GM18511 (cell line): Measurements from ENCODE around the gene KBTBD3.
A peak's percentile ranks its signal among the peaks of the same experiment; 100 is the strongest.
"Not testable (repeated sequence)": the region's sequence is repeated elsewhere in the genome, so short reads cannot be mapped to it uniquely, and the experiment has no call there.

Source experiments
- ATAC-seq: cut with Tn5 transposase; IDR thresholded peaks from one replicate; pipeline ENCODE4 v1.9.1; 2021; ENCODE audit warnings: mild to moderate bottlenecking, moderate library complexity; ENCODE audit not compliant: unreplicated experiment

KBTBD3 gene

DNA sequence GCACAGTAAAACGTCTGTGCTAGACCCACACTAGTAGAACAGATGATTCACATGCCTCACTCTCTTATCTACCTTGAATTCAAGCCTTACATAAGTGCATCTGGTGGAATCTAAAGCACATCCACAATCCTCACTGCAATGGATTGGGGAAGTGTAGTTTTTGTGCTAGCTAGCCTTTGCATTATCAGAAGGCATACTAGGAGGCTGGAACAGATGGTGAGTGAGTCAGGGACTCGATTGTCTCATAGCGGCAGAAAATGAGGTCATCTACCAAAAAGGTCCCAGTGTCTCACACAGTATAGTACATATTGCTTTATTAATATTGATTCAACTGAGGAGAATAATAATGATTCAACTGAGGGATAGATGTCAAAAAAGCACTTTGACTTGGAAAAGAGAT is 64.4 kb downstream of the KBTBD3 start:
- ATAC-seq = no peak

DNA sequence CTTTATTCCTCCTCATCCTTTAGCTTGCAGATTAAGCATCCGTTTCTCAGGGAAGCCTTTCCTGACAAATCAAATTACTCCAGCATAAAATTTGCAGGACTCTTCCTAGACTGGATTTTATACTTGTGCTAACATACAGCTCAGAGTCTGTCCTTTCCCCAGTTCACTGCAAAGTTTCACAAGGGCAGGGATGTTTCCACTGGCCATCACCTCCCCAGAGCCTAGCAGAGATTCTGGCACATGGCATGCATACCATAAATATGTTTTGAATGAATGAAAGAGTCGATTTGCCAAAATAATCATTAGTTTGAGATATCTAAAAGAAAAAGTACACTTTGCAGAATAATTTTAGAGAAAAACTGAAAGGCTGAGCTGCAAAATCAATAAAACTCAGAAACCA is 65.7 kb downstream of the KBTBD3 start:
- no peak for ATAC-seq

DNA sequence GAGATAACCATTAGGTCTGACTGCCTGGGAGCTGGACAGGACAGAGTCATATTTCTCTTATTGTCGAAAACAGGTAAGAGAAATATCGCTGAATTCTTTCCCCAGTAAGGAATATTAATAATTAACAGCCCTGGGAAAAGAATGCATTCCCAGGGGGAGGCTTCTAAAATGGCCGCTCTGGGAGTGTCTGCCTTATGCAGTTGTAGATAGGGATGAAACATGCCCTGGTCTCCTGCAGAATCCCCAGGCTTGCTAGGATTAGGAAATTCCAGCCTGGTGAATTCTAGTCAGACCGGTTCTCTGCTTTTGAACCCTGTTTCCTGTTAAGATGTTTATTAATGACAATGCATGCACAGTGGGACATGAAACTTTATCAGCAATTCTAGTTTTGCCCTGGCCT is 74.1 kb downstream of the KBTBD3 start:
- not testable (repeated sequence) for ATAC-seq

DNA sequence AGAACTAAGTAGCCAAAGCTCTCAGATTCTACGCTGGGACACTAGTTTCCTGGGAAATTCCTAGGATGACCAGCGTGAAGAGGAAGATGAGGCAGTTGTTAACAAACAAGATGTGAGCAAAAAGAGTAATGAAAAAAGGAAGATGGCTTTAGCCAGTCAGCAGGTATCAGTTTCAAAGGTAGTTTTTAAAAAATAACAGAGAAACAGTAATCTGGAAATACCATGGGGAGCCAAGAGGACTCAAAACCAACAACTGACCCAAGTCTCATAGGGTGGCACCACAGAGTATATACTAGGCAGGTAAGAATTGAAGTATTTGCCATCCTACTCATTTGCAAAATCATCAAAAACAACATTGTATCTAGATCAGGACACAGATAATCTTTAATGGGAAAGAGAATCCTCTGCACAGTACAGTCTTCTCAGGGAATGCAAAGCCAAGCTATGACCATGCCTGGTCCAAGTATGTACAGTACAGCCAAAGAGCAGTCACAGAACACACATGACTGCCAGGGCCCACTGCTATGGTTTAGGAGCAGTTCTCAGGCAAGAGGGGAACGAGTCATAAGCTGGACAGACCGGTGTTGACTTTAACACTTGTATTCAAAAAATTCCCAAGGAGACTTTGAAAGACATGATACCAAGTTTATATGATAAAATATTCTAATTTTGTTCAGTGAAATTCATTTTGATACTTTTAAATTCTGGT is 75.7 kb downstream of the KBTBD3 start:
- ATAC-seq = peak; percentile 44
